Stomach (tissue), 9 donors: ENCODE measurements around the gene ETNPPL. TPM values are rescaled to one million over a fixed set of nuclear protein-coding genes. Genes with fewer than 3 reads are reported as not detected.
A peak's percentile ranks its signal among the peaks of the same experiment; 100 is the strongest.

Experiments used
- DNase-seq, 2 donors: peaks; one replicate each; pipeline versions ENCODE4 v3.0.0 to v3.0.0-alpha.2; 2013 to 2019
- H3K27ac ChIP-seq, 5 donors: fragments of 200-600 bp in 4 of 5; sonication (generic) in 4 of 5; one replicate each; pipeline ENCODE4 v1.5.1; 2013 to 2019; ENCODE audit warnings: mild to moderate bottlenecking in 1 of 5, moderate library complexity in 1 of 5
- H3K27me3 ChIP-seq, 3 donors: fragments of 200-600 bp; sonication (generic); one replicate each; pipeline ENCODE4 v1.5.1; 2017 to 2019; ENCODE audit warnings: mixed run types in 1 of 3
- H3K36me3 ChIP-seq, 4 donors: fragments of 200-600 bp; sonication (generic); 1 replicate in 3 of 4; 2 replicates in 1 of 4; pipeline ENCODE4 v1.5.1; 2016 to 2019
- H3K4me1 ChIP-seq, 4 donors: fragments of 200-600 bp; sonication (generic); one replicate each; pipeline ENCODE4 v1.5.1; 2016 to 2019
- H3K4me3 ChIP-seq, 4 donors: fragments of 200-600 bp; sonication (generic) in 3 of 4; one replicate each; pipeline ENCODE4 v1.5.1; 2016 to 2019; ENCODE audit warnings: mild to moderate bottlenecking in 1 of 4
- H3K9me3 ChIP-seq, 4 donors: fragments of 200-600 bp; sonication (generic); one replicate each; pipeline ENCODE4 v1.5.1; 2016 to 2019
- EP300 ChIP-seq: sonication (generic); formaldehyde crosslinking; IDR thresholded peaks from one replicate; pipeline ENCODE4 v1.6.1; 2017; ENCODE audit warnings: antibody characterized with exemption
- POLR2A ChIP-seq, 4 donors: fragments of 450-650 bp; IDR thresholded peaks; one replicate each; pipeline ENCODE4 v1.6.1; 2016; ENCODE audit warnings: antibody characterized with exemption in 4 of 4, control low read depth in 2 of 4, mild to moderate bottlenecking in 1 of 4, moderate library complexity in 1 of 4
- POLR2AphosphoS5 ChIP-seq, 3 donors: sonication (generic); formaldehyde crosslinking; IDR thresholded peaks; one replicate each; pipeline ENCODE4 v1.6.1; 2016; ENCODE audit warnings: antibody characterized with exemption in 3 of 3
- WGBS, 5 donors: extraction: QIAGEN DNeasy Blood & Tissue Kit in 3 of 5; methylation state at CpG; one replicate each; pipeline versions ENCODE4 v1.1.5 to v1.1.7; 2013 to 2018; 5-methylcytosine and 5-hydroxymethylcytosine counted together
- intact Hi-C: fragments of 100-400 bp; cut with DNase I; formaldehyde crosslinking; loops from one replicate; pipeline ENCODE4 v1.15.1; 2023; ENCODE audit warnings: low total_unique reads
- polyA plus RNA-seq, 3 donors: library from polyadenylated mRNA; stranded (reverse); fragments of 200-250 nt; gene quantifications; one replicate each; pipeline ENCODE4 v1.2.3, GENCODE V29; 2013
- total RNA-seq, 5 donors: library from RNA; depleted of rRNA; stranded (reverse); fragments of >200 nt; gene quantifications; one replicate each; pipeline versions ENCODE4 v1.1.0 to v1.2.3, GENCODE V29; 2014 to 2016
- TF ChIP-seq, protein P1 (sequence below), 7 experiments: fragments of 450-650 bp in 4 of 7; fragments of 200-600 bp in 3 of 7; sonication (generic) in 3 of 7; IDR thresholded peaks; one replicate each; pipeline ENCODE4 v1.5.1; 2016 to 2019; ENCODE audit warnings: antibody characterized with exemption in 7 of 7, control low read depth in 2 of 7, mild to moderate bottlenecking in 1 of 7
- donor health status: healthy with polysubstance abuse.
- donor health status: Bipolar disorder and iron deficiency.
- donor health status: healthy.

The ETNPPL gene
- total and polyA plus RNA-seq, 8 donors, result 1.9 to 15.6 (median 5.0) TPM; not detected in 2

DNA sequence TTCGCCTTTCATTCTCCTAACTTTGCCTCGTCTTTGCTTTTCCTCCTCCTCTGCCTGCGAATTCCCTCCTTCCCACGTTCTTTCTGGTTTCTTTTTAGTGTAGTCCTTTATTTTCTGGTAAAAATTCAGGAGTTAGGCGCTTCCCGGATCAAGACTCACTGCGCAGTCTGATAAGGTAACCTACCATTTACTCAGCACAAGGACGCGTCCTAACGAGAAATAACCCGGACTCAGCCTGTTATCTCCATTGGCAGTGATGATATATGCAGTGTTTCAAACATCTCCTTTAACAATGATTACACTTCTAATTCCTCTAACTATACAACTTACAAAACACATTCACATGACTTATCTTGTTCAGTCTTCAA lies 357 bp upstream of the ETNPPL start:
- Histone ChIP-seq H3K27me3 (peaks cover 0 to 48% (median 21%) of the 10 kb centered on the region in 3 donors), H3K27ac (peak overlapping the region in 2 of 5 donors; percentile 28 to 43), H3K4me3 (peak overlapping the region; percentile 49 to 68 (median 52)), H3K36me3 (no peaks in the 10 kb centered on the region), H3K4me1 (peaks cover 11 to 17% (median 15%) of the 10 kb centered on the region in 4 donors), H3K9me3 (no peaks in the 10 kb centered on the region)
- WGBS, 5 donors, result 13 to 28% (median 18%) methylated on average over 11 of the region's 11 CpGs
- no peak for TF ChIP-seq POLR2AphosphoS5 (IDR thresholded peaks at IDR 0.05)
- no peak for TF ChIP-seq POLR2A (IDR thresholded peaks at IDR 0.05)
- TF ChIP-seq EP300, result no peak
- TF ChIP-seq, protein P1, sequence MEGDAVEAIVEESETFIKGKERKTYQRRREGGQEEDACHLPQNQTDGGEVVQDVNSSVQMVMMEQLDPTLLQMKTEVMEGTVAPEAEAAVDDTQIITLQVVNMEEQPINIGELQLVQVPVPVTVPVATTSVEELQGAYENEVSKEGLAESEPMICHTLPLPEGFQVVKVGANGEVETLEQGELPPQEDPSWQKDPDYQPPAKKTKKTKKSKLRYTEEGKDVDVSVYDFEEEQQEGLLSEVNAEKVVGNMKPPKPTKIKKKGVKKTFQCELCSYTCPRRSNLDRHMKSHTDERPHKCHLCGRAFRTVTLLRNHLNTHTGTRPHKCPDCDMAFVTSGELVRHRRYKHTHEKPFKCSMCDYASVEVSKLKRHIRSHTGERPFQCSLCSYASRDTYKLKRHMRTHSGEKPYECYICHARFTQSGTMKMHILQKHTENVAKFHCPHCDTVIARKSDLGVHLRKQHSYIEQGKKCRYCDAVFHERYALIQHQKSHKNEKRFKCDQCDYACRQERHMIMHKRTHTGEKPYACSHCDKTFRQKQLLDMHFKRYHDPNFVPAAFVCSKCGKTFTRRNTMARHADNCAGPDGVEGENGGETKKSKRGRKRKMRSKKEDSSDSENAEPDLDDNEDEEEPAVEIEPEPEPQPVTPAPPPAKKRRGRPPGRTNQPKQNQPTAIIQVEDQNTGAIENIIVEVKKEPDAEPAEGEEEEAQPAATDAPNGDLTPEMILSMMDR (IDR thresholded peaks at IDR 0.05), result no peak
- DNase-seq, result no peak
- intact Hi-C loops, result no loop called here

DNA sequence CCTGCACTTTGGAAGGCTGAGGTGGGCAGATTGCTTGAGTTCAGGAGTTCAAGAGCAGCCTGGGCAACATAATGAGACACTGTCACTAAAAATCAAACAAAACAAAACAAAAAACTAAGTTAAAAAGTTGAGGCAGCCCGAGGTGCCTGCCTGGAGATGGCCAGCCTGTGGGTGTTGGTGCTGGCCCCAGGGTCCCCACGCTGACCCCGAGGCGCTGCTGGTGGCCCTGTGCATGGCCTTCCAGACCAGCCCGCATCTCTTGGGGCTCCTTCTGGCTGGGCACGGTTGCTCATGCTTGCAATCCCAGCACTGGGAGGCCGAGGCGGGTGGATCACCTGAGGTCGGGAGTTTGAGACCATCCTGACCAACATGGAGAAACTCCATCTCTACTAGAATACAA lies 4.4 kb downstream of the ETNPPL start:
- Histone ChIP-seq H3K4me3 (no peak overlapping the region), H3K4me1 (peaks cover 11 to 17% (median 15%) of the 10 kb centered on the region in 4 donors), H3K27me3 (peaks cover 0 to 36% (median 21%) of the 10 kb centered on the region in 3 donors), H3K27ac (no peak overlapping the region), H3K36me3 (no peaks in the 10 kb centered on the region), H3K9me3 (no peaks in the 10 kb centered on the region)
- no peak for DNase-seq
- intact Hi-C loops, result no loop called here
- whole genome bisulfite sequencing, 5 donors, result 83 to 92% (median 91%) methylated on average over 4 to 9 of the region's 9 CpGs
- no peak for TF ChIP-seq POLR2A (IDR thresholded peaks at IDR 0.05)
- TF ChIP-seq POLR2AphosphoS5 (IDR thresholded peaks at IDR 0.05), result no peak
- TF ChIP-seq, protein P1 (IDR thresholded peaks at IDR 0.05), result no peak
- TF ChIP-seq EP300, result no peak

DNA sequence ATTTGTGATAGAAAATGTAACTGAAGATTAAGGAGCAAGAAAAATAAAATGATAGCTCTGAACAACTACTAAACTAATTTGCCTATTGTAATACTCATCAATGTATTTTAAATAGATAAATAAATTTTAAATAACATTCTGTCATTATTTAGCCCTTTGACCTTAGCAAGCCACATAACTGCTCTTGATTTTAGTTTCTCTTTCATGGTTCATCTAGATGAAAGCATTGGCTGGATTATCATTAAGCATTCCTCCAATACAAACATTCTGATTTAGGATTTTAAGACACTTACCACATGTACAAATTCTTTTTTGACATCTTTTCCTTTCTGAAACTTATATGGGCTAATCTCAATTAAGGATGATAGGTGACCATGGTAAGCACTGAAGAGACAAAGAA lies 8.5 kb downstream of the ETNPPL start:
- DNase-seq, result no peak

DNA sequence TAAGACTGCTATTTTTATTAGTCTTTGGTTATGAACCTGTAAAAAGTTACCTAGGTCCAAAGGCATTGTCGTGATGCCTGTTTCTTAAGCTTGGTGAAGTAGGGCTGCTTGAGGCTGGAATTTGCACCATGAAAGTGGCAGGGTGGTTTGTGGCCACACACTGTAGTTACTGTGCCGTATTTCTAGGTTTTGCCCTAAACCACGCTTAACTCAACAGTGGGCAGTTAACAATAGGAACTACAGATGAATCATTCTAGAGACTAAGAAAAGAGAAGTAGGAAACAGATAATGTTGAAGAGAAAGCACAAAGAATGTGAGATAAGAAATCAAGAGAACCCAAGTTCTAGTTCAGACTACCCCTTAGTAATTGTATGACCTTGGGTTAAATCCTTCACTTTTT lies 11.5 kb downstream of the ETNPPL start:
- H3K9me3 ChIP-seq, result no peaks in the 10 kb centered on the region
- H3K4me1 ChIP-seq, result no peaks in the 10 kb centered on the region
- no peaks in the 10 kb centered on the region for H3K27me3 ChIP-seq
- 58 to 87% (median 74%) methylated on average over 3 of the region's 3 CpGs for WGBS, 5 donors
- TF ChIP-seq, protein P1 (IDR thresholded peaks at IDR 0.05), result no peak
- TF ChIP-seq EP300 (no peak), POLR2AphosphoS5 (IDR thresholded peaks at IDR 0.05) (no peak), POLR2A (IDR thresholded peaks at IDR 0.05) (no peak)
- H3K27ac ChIP-seq, result no peak overlapping the region
- H3K36me3 ChIP-seq, result no peaks in the 10 kb centered on the region
- intact Hi-C loops, result no loop called here
- no peak overlapping the region for H3K4me3 ChIP-seq
- no peak for DNase-seq

More for the DNA sequence above, 8.5 kb downstream of the ETNPPL start:
- H3K9me3 ChIP-seq, result no peaks in the 10 kb centered on the region
- no peak overlapping the region for H3K4me3 ChIP-seq
- H3K4me1 ChIP-seq, result no peaks in the 10 kb centered on the region
- TF ChIP-seq EP300 (no peak), POLR2A (IDR thresholded peaks at IDR 0.05) (no peak), POLR2AphosphoS5 (IDR thresholded peaks at IDR 0.05) (no peak)
- TF ChIP-seq, protein P1 (IDR thresholded peaks at IDR 0.05), result no peak
- intact Hi-C loops, result no loop called here
- no peaks in the 10 kb centered on the region for H3K36me3 ChIP-seq
- H3K27ac ChIP-seq, result no peak overlapping the region
- H3K27me3 ChIP-seq, result peaks cover 0 to 10% (median 0%) of the 10 kb centered on the region in 3 donors
